Stimulated activated CD4-positive, alpha-beta T cell treated with anti-CD3 and anti-CD28 coated beads, Interleukin-1b, Interleukin-23, amount 100 ng/mL, for 24 hours (primary cell): ENCODE data around the gene ADPRHL1.
"Not testable (repeated sequence)": the region's sequence is repeated elsewhere in the genome, so short reads cannot be mapped to it uniquely, and the experiment has no call there.

Source experiments
- DNase-seq, 4 experiments: peaks; one replicate each; pipeline ENCODE4 v3.0.0-alpha.2; 2020; ENCODE audit warnings: low read depth in 4 of 4, low spot score in 1 of 4

ADPRHL1 gene

DNA sequence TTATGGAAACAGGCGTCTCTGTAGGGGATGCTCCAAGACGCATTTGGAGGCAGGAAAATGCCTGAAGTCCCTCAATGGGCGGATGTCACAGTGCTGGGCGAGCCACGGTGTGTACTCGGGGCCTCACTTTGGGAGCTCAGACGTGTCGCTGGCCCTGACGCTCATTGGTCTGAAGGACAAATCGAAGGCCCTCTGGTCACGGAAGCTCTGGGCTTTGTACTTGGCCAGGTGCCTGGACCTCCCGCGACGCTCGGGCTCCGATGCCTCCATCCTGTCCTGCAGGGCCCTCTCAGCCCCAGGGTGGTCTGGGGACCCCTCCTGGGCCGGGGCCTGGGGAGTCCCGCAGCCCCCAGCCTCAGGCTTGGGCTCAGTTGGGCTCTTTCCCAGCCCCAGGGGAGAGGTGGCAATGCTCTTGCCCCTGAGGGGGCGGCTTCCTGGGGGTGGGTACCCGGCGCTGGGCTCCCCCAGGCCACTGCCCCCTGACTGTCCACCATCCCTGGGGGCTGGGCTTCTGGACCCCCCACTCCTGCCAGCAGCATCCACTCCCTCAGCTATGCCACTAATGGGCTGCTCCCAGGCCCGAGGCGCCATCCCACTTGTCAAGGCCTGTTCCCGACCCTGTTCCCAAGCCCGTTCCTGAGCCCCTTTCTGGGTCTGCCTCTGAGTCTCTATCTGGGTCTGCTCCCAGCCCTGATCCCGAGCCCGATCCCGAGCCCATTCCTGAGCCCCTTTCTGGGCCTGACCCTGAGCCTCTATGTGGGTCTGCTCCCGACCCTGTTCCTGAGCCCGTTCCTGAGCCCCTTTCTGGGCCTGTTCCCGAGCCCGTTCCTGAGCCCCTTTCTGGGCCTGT lies 49.8 kb downstream of the ADPRHL1 start:
- no peak for DNase-seq

DNA sequence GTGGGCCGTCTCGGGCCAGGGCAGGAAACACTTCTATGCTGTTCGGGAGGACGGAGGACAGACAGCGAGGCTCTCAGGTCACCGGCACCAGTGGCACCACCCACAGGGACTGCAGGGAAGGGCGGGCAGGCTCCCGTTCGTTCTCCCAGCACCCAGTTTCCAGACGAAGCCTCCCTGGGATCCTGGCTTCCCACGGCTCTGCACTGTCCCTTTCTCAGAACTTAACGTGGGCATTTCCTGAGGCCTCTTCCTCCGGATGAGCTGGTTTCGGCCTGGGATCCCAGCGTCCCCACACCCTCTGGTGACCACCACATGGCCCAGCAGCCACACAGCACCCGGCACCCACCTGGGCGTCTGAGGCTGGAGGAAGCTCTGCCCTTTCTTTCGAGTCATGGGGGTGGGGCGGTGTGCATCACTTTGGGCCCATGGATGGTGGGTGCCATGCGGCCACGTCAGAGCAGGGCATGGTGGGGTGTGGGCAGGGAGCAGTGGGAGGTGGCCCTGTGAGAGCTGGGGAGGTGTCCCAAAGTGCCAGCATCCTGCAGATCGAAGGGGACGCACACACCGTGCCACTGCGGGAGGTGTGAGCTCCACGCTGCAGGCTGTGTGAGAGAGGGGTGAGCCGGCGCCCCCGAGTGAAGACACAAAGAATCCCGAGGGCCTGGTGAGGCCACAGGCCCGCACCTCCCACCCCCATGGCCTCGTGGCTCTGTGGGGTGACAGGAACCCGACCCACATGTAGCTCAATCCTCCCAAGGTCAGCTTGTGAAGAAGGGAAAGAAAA lies 50.6 kb downstream of the ADPRHL1 start:
- DNase-seq, result no peak

DNA sequence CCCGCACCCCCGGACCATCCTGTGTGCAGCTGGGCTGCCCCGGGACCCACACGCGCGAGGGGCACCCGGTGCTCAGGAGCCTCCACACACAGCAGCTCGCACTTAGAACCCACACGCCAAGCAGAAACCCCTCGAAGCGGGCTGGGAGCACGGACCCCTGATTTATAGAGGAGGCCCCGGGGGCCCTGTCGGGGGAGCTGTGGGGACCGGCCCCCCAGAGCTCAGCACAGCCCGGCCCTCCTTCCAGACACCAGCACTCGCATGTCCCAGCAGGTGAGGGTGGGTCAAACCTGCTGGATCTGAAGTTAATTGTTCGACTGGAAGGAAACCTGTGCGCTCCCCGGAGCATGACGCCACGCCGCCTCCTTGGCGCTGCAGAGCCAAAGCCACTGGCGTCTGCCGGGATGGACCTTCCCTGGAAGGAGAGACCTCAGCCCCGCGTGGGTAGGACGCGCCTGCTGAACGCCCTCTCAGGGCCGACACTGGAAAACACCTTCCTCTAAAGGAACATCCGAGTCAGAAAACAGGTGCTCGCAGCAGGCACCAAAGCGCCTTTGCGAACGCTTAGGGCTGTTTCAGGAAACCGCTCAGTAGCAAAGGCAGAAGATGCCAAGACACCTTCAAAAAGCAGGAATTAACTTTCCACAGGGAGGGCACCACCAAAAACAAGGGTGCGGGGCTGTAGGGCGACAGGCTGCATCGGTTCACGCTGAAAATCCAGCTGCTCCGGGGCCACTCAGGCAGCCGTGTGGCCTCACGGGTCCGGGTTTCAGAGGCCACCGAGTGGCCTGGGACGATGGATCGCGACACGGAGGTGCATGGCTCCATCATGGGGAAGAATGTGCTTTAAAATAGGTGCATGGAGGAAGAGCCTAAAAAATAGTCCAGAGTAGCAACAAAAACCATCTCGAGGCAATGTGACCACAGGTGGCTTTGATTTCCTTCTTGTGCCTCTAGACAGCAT lies 51.6 kb downstream of the ADPRHL1 start:
- no peak for DNase-seq

DNA sequence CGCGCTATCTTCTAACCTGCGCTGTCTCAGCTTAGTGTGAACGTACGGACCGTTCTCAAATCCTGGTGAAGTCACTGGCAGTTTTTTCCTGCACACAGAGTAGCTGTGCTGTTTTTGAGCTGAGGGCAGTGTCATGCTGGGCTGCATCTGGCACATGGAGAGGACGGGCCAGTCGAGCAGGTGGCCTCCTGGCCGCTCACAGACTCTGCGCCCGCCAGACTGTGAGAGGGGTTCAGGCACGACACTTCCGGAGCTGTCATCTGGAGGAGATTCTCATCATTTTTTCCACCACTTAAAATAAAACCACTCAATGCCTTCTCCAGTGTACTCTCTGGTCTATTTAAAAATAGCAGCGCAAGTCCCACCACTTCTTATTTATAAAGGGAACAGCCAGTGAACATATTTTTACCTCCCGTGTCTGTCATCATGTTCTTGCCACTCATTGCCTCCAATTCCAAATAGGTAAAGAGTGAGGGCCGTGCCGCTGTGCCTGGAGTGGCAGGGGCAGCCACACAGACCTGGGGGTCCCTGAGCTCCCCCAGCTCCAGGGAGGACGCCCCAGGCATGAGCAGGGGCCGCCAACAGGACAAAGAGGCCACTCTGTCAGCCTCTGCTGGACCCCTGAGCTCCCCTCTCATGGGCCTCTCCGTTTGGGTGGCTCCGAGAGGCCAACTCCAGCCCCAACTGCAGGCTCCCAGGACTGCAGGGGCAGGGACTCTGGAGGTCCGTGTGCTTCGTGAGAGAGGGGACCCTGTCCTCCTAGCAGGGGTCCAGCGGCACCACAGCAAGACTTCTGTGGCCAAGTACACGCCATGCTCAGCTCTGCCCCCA lies 52.5 kb downstream of the ADPRHL1 start:
- no peak for DNase-seq

DNA sequence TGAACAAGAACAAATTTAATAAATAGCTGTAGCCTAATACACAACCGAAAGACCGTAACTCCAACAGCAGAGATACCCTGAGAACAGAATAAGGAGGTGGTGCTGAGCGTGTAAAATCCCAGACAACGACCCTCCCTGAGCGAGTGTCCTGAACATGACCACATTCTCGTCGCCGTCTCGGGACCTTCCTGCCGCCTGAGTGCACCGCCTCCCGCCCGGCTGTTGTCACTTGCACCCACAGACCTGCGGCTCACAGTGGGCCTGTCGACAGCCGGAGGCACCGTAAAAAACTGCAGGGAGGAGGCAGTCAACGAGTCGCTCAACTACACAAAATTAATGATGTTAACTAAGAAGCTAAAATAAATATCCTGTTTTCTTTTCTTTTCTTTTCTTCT lies 53.5 kb downstream of the ADPRHL1 start:
- DNase-seq, result no peak

DNA sequence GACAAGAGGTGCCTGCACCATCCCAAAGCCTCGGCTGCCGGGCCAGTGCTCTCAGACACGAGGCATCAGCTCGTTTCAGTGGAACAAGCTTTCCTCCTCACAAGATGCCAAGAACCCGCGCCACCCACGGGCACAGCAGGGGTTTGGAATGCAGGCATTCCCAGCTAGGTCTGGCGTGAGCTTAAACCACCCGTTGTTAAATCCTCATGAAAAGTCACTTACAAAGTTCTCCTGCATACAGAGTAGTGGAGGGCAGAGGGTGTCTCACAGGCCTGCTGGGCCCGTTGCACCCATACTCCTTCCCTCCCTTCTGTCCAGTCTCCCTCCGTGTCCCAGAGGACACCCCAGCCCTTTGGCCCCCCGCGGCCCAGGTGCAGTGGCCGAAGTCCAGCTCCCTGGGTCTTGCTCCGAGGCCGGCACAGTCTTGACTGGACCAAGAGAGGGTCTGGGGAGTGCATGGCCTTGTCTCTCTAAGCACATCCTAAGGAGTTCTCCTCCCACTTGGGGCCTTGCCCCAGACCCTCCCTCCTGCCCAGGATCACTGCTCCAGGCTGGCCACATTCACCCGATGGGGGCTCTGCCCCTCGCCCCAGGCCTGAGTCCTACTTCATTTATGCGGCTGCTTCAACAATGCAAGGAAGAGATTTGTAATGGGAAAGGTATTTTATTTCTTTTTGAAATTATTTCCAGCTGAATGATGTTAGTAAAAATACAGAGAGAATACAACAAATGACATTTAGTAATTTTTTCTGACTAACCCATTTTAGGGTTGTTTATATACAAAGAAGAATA lies 54.1 kb downstream of the ADPRHL1 start:
- DNase-seq, result no peak

DNA sequence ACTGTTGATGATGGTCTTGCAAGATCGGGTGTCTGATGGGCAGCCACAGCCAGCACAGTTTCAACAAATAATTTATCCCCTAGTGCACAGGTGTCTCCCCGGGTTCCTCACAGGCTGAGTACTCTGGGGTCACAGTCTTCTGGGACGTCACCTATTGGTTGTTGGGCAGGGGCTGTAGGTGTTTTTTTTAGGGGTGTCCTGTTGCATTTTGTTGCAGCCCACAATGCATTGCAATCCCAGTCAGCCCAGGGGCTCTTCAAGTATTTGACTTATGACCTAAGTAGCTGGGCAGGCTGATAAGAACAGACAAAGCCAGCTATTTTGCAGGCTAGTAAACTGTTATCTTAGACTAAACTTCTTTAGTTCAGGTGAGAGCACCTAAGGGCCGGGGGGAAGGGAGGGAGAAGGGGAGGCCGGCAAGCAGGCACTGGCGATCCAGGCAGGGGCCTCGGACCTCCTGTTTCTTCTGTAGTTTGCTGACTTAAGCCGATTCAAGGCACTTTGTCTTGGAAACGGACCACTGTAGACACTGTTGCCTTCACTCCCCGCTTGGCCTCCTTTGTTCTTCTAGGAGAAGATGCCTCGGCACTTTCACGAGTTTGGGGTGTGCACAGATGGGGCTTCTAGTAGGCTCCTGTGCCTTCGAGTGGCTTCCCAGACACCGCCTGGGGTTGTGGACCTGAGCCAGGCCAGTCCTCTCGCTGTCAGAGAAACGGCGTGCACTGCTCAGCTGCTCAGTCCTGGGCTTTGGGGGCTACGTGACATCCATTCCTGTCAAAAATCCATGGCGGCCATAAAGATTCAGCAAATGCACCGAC lies 55.5 kb downstream of the ADPRHL1 start:
- no peak for DNase-seq

DNA sequence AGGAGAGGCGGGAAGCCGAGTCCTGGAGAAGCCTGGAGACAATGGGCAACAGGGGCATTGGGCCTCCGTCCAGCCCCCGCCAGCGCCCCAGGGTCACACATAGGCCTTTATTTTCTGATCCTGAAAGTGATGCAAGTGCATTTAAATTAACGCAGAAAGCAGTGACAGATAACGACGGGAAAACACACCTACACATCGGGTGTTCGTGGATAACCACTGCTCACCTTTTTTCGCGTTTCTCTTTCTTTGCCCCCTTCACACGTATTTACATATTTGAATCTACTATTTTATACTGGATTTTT lies 59.0 kb downstream of the ADPRHL1 start:
- no peak for DNase-seq

DNA sequence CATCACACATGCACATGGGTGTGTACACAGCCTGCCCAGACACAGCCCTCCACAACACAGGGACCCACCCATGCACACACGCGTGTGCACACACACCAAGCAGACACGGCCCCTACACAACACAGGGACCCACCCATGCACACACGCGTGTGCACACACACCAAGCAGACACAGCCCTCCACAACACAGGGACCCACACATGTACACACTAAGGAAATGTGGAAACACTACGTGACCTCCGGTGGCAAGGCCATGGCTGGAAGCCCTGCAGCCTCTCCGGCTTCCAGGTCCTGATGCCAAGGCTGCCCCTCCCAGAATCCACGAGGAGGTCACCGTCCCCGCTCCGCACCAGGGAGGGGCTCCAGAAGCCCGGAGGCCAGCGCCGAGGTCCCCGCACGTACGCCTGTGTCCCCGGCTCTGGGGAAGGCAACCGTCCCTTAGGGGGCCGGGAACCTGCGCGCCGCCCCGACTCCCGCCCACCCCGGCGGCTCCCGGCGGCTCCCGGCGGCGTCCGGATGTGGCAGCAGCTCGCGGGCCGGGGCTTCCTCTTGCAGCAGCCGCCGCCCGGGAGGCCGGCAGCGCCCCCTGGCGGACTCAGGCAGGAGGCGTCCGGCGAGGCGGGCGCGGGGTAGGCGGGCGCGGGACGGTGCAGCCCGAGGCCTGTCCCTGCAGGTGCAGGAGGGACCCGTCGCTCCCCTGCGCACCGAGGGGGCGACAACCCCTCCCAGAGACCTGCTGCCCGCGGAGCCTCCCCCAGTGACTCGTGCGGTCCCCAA lies 59.5 kb downstream of the ADPRHL1 start:
- peak; percentile 44 to 78 (median 65) for DNase-seq

DNA sequence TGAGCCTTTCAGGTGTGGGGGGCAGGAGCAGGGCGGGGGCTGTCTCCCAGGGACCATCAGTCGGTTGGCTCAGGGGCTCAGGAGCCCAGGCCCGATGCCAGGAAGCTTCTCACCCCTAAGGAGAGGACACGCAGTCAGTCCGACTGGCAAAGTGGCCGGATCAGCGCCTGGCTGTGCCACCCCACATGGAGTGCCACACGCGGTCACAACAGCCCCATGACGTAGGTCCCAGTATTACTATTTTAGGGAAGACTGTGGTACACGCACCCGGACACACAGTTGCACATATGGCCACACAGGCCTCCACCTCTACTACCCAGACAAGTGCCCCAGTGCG lies 60.1 kb downstream of the ADPRHL1 start:
- DNase-seq, result no peak

DNA sequence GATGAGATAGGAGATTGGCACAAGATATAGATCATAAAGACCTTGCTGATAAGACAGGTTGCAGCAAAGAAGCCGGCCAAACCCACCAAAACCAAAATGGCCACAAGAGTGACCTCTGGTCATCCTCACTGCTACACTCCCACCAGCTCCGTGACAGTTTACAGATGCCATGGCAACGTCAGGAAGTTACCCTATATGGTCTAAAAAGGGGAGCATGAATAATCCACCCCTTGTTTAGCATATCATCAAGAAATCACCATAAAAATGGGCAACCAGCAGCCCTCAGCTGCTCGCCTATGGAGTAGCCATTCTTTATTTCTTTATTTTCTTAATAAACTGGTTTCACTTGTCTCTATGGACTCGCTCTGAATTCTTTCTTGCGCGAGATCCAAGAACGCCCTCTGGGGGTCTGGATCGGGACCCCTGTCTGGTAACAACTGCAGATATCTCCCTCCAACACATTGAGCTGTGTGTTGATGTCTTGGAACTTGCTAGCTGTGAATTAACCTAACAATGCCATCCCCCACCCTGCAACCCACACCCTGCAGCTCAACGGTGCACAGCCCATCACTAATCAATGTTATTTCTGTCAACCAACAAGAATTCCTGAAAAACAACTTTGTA lies 62.3 kb downstream of the ADPRHL1 start:
- DNase-seq, result no peak

DNA sequence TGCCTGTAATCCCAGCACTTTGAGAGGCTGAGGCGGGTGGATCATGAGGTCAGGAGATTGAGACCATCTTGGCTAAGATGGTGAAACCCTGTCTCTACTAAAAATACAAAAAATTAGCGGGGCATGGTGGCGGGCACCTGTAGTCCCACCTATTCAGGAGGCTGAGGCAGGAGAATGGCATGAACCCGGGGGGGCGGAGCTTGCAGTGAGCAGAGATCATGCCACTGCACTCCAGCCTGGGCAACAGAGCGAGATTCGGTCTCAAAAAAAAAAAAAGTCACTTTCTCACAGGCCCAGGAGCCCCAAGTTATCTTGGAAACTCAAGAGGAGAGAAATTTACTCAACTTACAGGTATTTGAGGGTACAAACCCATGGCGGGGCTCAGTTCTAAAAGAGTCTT lies 63.7 kb downstream of the ADPRHL1 start:
- DNase-seq, result not testable (repeated sequence)

DNA sequence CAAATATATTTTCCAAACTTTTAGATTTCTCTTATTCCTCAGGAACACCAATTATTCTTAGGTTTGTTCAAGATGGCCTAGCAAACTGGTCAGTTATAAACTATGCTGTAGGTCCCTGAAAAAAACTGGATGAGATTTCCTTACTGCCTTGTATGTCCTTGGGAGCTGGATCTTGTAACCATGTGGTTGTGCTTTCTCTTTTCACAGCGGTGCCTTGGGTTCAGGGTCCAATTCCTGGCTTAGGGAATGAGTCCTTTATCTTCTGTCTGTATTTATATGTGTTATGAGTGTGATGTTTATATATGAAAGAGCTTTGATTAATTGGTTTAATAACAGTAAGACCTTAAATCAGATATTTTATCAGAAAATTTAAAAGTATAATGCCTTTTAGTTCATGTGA lies 65.9 kb downstream of the ADPRHL1 start:
- no peak for DNase-seq

DNA sequence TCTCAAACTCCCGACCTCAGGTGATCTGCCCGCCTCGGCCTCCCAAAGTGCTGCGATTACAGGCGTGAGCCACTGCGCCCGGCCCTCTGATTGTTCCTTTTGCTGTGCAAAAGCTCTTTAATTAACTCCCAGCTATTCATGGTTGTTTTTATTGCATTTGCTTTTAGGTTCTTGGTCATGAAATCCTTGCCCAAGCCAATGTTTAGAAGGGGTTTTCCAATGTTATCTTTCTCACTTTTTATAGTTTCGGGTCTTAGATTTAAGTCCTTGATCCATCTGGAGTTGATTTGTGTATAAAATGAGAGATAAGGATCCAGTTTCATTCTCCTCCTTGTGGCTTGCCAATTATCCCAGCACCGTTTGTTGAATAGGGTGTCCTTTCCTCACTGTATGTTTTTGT lies 70.2 kb downstream of the ADPRHL1 start:
- no peak for DNase-seq

DNA sequence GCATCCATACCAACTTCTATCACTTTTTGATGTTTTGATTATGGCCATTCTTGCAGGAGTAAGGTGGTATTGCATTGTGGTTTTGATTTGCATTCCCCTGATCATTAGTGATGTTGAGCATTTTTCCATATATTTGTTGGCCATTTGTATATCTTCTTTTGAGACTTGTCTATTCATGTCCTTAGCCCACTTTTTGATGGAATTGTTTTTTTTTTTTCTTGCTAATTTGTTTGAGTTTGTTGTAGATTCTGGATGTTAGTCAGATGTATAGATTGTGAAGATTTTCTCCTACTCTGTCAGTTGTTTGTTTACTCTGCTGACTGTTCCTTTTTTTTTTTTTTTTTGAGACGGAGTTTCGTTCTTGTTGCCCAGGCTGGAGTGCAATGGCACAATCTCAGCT lies 70.7 kb downstream of the ADPRHL1 start:
- not testable (repeated sequence) for DNase-seq

DNA sequence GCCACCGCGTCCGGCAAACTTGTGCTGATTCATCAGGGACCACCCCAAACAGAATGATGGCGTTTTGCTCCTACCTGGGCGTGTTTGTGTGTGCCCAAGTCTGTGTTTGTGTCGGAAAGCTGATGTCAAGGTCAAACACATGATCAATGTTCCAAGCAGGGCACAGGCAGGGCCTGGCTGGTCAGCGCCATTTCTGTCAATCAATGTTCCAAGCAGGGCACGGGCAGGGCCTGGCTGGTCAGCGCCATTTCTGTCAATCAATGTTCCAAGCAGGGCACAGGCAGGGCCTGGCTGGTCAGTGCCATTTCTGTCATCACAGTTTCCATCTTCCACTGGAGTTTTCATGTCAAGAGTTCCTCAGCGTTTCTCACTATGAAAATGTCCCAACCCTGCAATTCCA lies 74.5 kb downstream of the ADPRHL1 start:
- DNase-seq, result no peak

DNA sequence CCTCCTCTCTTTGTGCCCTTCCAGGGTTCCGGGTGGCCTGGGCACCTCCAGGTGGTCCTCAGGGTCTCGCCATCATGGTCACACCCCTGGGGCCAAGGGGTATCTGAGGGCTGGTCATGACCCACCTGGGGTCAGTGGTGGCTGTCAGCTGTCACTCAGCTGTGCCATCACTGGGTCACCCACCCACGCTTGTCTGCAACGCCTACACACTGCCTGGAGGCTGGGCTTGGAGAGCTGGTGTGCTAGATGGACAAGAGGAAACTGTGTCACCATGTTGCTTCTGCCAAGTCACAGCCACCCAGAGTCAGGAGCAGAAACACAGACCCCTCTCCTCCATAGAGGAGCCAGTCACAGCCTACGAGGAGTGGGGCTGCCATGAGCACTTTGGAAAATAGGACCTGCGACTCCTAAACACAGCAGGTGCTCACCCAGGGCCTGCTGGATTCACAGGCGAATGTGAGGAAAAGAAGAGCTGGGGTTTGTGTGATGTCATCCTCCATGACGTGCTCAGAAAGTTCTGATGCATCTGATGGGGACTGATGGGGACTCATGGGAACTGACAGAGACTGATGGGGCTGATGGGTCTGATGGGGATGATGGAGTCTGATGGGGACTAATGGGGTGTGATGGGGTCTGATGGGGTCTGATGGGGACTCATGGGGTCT lies 78.6 kb downstream of the ADPRHL1 start:
- DNase-seq, result no peak
